NCI-H187 (cell line): Measurements from ENCODE around the gene CAMTA2.

Experiments used
- DNase-seq, 2 experiments: peaks; one replicate each; lab custom pipeline; 2025; lab: John Stamatoyannopoulos, UW

CAMTA2 gene

DNA sequence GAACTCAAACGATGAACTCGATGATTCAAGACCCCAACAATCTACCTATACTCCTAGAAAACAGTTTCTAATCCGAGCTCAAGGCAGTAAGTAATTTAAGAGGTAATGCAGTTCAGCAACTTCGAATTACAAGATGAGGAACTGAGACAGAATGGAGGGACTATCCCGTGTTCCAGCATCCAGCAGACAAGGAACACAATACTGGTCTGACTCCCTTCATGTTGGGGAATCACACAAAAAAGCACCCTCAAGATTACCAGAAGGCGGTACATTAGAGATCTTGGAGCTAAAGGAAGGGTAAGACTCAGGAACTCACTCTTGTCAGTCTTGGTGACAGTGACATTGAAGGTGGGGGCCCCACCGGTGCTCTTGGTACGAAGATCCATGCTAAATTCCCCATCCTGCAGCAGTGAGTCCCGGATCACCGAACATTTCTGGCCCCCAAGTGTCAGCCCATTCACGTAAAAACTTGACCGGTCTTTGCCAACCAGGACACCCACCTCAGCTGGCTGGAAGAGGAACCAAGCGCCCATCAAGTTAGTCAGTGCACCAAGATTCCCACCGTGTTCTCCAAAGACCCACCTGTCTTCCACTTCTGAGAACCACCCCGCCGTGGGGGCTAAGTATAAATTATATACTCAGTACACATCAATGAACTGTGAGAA lies 41.0 kb downstream of the CAMTA2 start:
- no peak for DNase-seq

DNA sequence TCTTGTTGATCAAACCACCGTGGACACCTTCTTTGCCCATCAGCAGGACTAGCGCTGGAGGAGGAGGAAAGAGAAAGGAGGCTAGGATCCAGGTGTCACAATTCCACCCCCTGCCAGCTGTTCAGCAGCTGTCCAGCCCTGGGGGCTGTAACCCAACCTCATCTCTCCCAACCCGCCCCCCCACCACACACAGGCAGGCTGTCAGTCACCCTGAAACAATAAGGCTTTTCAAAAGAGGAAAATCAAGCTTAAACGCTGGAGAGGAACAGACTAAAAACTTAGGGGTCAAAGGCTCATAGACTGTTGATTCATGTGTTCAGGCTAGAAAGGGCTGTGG lies 41.6 kb downstream of the CAMTA2 start:
- no peak for DNase-seq

DNA sequence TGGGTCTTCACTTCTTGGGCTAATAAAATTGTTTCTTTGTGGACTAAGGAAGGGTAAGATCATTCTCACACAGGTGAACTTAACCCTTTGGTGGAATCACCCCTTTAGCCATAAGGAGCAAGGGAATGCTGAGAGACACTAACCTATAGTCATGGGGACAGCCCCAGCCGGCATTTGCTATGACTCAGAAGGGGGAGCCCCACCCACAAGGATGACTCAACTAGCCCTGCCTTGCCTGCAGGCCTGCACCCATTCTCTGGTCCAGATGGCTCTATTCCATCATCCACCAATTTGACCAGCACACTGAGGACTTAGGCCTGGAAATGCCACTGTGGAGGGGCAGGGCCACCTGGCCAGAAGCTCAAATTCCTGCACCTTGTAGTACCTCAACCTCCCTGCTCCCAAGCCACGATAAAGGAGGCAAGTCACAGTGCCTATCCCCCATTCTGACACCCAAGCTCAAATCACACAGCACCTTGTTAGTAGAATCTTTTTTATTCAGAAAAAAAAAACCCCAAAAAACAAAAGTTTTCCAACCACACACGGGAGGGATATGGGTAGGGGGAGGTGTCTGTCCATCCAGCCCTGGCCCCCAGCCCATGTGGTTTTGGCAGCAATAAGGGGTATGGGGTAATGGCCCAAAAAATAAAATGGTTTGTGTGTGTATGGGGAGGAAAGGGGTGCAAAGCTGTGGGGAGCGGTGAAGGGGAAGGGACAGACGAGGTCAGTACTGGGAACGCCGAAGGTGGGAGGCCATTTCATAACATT lies 42.1 kb downstream of the CAMTA2 start:
- no peak for DNase-seq

DNA sequence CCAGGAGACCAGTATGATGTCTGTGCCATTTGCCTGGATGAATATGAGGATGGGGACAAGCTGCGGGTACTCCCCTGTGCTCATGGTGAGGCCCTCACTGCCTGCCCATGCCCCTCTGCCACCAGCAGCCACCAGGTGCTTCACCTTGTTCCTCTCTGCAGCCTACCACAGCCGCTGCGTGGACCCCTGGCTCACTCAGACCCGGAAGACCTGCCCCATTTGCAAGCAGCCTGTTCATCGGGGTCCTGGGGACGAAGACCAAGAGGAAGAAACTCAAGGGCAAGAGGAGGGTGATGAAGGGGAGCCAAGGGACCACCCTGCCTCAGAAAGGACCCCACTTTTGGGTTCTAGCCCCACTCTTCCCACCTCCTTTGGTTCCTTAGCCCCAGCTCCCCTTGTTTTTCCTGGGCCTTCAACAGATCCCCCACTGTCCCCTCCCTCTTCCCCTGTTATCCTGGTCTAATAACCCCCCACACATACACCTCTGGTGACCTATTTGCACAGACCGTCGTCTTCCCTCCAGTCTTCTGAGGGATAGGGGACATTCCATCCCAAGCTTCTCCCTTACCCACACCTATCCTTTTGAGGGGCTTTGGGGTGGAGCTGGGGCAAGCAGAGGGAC lies 42.8 kb downstream of the CAMTA2 start:
- no peak for DNase-seq

DNA sequence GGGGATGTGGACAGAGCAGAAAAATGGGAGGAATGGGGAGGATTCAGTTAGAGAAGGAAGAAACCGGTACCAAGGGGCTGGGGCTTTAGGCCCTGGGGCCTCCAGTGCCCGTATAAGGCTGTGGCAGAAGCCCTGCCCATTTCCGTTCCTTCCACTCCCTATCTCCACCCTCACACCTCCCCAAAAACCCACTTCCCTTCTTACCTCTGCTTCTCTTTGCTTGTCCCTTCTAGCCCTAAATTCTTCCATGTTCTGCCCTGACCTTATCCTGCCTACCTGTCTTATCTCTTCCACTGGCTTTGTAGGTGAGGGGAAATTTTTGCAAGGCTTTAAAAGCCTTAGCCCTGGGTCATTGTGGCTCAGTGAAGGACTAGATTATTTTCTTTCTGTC lies 43.3 kb downstream of the CAMTA2 start:
- DNase-seq, result no peak

DNA sequence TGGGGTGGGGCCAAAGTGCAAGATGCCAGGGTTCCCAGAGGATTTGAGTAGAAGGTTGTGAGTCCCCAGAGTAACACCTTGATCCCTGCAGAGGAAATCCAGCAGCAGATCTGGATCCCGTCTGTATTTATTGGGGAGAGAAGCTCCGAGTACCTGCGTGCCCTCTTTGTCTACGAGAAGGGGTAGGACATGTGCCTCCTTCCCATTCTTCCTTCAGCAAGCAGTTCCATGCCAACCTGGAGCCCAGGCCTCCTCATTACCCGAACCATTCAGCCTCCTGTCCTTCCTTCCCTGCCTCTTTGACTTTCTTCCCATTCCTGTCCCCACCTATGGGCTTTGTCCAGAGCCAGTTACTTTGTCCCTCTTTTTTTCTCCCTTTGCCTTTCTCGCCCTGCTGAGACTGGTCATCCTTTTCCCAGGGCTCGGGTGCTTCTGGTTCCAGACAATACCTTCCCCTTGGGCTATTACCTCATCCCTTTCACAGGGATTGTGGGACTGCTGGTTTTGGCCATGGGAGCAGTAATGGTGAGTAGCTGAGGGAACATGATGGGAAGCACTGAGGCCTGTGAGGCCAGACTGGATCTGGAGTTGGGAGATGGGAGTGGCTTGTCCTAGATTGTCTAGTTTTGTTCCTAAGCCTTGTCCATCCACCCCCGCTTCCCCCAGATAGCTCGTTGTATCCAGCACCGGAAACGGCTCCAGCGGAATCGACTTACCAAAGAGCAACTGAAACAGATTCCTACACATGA lies 44.5 kb downstream of the CAMTA2 start:
- DNase-seq, result no peak

DNA sequence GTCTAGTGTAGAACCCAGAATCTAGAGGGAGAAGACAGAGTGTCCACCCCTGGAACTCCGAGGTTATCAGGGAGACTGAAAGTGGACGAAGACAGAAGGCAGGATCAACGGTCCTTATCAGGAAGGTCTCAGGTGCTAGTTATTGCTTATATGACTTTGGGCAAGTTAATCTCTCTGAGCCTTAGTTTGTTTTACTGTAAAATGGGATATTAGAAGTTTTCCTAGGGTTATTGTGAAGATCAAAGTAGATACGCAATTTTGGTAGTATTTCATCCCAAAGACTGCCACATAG lies 46.2 kb downstream of the CAMTA2 start:
- no peak for DNase-seq

DNA sequence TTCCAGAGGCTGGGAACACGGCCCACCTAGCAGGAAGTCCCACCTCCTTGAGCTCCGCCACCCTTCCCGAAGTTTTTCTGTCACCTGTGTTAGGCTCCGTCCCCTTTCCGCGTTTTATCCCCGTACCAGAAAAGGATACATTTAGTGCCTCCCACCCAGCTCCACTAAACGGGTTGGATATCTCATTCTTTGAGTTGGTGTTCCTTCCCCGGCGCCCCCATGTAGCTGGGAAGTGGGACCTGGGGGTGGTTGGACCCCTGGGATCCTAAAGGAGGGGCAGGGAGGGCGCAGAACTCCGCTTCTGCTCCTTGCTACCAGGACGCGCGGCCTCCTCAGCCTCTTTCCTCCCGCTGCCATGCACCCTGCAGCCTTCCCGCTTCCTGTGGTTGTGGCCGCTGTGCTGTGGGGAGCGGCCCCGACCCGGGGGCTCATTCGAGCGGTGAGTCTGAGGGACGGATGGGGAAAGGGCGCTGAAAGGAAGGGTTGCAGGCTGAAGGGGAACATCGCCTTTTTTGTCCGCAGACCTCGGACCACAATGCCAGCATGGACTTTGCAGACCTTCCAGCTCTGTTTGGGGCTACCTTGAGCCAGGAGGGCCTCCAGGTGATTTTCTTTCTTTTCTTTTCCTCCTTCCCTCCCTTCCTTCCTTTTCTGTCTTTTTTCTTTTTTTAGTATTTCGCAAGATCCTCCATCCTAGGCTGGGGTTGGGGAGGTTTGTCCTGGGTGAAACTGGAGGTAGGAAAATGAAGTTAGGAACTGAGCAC lies 46.7 kb downstream of the CAMTA2 start:
- no peak for DNase-seq

DNA sequence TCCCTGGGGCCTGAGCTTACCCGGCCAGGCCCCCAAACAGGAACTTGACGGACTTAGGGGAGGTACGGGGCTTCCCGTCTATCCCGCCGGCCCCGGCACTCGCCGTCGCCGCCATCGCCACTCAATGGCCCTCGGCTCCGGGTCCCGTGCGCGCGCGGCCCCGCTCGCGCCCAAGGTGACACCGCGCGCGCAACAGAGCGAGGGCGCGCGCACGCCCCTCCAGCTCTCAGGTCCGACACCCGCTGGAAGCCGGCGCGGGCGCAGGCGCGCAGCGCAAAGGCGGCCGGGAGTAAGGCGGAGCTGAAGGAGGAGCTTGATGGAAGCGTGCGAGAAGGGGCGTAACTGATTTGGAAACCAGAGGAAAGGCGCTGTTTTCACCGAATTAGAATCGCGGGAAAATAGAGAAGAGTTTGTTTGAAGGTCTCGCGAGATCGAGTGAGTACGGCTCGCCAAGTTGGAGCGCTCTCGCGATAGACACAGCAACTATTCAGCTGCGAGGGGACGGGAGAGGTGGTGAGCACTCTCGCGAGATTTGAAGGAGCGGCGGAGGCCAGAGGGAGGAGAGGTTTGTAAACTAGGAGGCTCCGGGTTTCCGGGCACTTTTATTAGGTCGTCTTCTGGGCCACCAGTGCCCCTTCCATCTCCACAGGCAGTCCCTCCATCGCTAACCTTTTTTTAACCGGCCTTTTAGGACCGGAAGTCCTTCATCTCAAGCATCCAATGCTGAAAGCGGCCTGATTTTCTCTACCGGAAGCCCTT lies 47.5 kb downstream of the CAMTA2 start, which contains the start of the genes RNF167 and SLC25A11:
Gene RNF167 (plus strand): TSS at position 473 of the 759 bp plus-strand sequence. CDS start 642 bp downstream, outside the sequence.
Gene SLC25A11 (minus strand): TSS at position 251 of the 759 bp plus-strand sequence. CDS start 136 bp downstream, at position 115.
- DNase-seq, result peak; percentile 78 to 79

DNA sequence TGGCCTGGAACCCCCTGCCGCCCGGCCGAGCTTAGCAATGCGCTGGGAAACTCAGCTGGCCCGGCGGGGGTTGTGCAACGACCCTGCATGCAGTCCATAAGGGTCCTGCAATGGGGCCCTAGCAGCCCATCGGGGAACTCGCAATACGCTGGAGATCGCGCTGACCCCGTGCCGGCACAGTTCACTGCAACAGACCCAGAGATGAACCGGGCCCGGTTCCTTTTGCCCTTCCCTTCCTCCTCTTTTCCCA lies 48.0 kb downstream of the CAMTA2 start:
- DNase-seq, result no peak

DNA sequence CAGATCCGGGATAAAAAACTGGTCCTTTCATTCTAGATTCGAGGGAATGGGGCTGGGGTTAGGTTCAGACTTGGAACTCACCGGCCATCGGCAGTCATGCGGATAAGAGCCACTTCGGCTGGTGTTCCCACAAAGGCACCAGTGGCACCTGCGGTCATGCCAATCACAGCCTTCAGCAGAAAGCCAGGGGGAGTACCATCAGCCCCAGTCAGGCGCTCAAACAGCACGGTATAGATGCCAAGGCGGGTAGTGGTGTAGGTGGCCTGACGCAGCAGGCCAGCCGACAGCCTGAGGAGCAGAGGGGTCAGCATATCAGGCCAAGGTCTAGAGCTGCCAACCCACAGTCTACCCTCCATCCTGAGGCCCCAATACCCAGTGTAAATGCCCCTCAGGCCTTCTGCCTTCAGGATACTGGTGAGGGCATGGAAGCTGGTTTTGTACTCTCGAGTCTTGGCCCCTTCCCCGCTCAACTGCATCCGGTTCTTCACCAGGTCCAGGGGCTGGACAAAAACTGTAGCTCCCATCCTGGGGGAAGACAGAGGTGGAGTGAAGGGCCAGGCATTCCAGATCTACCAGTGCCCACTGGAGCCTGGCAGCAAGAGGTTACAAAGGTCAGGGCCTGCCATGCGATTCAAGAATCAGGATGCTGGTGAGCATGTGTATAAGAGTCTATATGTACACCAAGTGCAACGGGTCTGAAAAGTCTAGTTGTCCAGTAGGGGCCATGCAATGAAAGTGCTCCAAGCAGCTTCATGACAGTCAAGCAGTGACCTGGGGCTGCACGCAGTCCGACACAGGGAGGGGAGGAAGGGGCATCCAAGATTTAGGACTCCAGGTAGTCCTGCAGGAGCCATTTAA lies 48.6 kb downstream of the CAMTA2 start:
- no peak for DNase-seq

DNA sequence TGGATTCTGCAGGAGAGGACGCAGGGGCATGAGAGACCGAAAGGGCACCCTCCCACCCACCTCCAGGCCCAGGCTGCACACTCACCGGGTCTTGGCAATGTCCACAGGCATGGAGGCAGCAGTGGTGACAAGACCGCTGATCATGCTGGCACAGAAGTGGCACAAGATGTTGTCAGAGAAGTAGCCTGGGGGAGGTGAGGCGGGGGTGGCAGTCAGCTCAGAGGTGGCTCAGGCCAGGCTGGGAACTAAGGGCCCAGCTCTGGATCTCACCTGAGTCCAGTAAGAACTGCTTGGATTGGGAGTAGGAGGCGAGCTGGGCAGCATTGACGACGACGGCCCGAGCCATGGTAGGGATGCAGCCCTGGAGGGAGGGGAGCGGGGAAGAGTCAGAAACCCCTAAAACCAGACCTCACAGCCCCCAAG lies 49.4 kb downstream of the CAMTA2 start:
- no peak for DNase-seq

DNA sequence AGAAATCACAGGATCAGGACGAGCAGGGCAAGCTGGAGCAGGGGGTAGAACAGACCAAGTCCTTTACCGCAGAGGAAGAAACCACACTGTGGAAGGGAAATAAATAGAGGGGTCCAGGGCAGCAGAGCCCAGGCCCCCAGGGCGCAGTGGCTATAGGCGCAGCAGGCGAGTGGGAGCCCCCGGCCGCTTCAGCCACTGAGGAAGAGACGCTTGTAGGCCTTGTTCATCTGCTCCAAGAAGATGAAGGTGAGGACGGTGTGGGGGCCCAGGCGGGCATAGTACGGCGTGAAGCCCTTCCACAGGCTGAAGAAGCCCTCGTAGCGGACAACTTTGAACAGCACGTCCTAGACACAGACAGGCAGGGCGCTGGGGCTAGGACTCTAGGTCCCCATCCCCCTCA lies 49.9 kb downstream of the CAMTA2 start:
- no peak for DNase-seq

DNA sequence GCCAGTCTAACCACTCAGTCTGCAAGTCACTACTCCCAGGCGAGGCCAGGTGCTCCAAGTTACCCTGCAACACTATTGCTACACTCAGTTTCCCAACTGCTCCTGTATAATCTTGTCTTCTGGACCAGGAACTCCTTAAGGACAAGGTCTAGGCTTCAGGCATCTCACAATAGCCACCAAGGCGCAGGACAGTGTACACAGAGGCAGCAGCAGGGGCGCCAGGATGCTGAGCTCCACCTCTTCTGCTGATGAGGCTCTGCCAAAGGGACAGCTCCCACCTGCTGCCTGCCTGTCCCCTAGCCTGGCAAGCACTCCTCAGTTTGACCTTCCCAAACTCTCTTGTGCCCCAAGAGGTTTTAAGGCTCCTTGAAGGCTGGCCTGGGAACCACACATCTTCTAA lies 51.0 kb downstream of the CAMTA2 start:
- no peak for DNase-seq

DNA sequence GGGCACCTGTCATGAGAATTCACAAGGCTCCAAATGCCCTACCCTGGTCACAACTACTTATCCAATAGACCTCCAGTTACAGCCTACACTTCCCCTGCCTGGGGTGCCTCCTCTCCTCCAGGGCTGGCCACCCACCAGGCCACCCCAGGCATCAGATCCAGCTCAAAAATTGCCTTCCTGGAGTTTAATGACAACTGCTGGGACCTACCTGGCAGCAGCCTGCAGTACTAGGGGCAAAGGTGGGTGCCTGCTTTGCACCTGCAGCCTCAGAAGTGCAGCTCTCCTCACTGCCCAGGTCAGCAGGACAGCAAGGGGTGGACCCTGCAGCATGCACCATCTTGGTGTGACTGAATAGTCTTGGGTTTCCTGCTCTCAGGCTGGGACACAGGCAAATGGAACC lies 51.8 kb downstream of the CAMTA2 start:
- no peak for DNase-seq

DNA sequence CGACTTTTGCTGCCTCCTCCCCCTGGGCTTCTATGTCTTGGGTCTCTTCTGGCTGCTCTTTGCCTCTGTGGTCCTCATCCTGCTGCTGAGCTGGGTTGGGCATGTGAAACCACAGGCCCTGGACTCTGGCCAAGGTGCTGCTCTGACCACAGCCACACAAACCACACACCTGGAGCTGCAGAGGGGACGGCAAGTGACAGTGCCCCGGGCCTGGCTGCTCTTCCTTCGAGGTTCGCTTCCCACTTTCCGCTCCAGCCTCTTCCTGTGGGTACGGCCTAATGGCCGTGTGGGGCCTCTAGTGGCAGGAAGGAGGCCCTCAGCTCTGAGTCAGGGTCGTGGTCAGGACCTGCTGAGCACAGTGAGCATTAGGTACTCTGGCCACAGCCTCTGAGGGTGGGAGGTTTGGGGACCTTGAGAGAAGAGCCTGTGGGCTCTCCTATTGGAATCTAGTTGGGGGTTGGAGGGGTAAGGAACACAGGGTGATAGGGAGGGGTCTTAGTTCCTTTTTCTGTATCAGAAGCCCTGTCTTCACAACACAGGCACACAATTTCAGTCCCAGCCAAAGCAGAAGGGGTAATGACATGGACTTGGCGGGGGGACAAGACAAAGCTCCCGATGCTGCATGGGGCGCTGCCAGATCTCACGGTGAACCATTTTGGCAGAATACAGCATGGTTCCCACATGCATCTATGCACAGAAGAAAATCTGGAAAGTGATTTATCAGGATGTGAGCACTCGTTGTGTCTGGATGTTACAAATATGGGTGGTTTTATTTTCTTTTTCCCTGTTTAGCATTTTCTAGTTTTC lies 53.1 kb downstream of the CAMTA2 start:
- DNase-seq, result no peak

DNA sequence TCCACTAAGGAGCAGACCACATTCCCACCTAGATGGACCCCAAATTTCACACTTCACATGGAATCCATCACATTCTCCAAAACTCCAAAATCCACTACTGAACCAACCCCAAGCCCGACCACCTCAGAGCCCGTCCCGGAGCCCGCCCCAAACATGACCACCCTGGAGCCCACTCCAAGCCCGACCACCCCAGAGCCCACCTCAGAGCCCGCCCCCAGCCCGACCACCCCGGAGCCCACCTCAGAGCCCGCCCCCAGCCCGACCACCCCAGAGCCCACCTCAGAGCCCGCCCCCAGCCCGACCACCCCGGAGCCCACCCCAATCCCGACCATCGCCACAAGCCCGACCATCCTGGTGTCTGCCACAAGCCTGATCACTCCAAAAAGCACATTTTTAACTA lies 53.8 kb downstream of the CAMTA2 start:
- DNase-seq, result no peak

DNA sequence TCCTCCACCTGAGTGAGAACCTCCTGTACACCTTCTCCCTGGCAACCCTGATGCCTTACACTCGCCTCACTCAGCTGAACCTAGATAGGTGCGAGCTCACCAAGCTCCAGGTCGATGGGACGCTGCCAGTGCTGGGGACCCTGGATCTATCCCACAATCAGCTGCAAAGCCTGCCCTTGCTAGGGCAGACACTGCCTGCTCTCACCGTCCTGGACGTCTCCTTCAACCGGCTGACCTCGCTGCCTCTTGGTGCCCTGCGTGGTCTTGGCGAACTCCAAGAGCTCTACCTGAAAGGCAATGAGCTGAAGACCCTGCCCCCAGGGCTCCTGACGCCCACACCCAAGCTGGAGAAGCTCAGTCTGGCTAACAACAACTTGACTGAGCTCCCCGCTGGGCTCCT lies 54.7 kb downstream of the CAMTA2 start:
- DNase-seq, result no peak

DNA sequence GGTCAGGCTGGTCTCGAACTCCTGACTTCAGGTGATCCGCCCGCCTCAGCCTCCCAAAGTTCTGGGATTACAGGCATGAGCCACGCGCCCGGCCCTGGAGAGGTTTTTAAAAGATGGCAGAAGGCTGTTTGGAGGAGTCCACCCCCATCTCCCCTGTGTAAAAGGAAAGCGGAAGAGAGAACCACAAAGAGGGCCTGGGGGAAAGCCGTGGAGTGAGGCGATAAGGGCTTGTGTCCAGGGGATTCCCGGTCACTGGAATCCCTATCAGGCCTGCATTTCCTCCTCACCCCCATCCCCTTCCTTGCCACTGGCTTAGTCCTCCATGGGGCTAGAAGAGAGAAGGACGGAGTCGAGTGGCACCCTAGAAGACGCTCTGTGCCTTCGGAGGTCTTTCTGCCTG lies 55.5 kb downstream of the CAMTA2 start, which contains the start of gene GP1BA:
Gene GP1BA (plus strand): TSS at position 315 of the 400 bp plus-strand sequence. CDS start 328 bp downstream, outside the sequence.
- DNase-seq, result no peak

DNA sequence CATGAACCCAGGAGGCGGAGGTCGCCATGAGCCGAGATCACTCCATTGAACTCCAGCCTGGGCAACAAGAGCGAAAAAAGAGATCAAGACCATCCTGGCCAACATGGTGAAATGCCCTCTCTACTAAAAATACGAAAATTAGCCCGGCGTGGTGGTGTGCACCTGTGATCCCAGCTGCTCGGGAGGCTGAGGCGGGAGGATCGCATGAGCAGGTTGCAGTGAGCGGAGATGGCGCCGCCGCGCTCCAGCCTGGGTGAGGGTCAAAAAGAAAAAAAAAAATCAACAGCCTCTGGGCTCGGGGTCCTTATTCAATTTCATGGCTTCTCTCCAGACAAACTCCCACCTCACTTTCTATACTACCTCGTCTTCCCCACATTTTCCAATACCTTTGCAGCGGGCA lies 58.6 kb downstream of the CAMTA2 start:
- DNase-seq, result no peak
